ENCODE measurements around the gene CYREN.

- TF ChIP-seq POLR2A (conservative IDR thresholded peaks at IDR 0.05) = no peak
- TF ChIP-seq NONO (IDR thresholded peaks at IDR 0.05; ENCODE audit: low read depth in 2 of 2, low read length in 1 of 2) = no peak
- no peak for TF ChIP-seq ZNF77 (CRISPR knock-in tag; IDR thresholded peaks at IDR 0.05)
- no peak for TF ChIP-seq KDM1A (IDR thresholded peaks at IDR 0.05)
- TF ChIP-seq MAZ (CRISPR knock-in tag; conservative IDR thresholded peaks at IDR 0.05 in 1 of 2, IDR thresholded peaks at IDR 0.05 in 1 of 2) = no peak
- TF ChIP-seq, protein P1, sequence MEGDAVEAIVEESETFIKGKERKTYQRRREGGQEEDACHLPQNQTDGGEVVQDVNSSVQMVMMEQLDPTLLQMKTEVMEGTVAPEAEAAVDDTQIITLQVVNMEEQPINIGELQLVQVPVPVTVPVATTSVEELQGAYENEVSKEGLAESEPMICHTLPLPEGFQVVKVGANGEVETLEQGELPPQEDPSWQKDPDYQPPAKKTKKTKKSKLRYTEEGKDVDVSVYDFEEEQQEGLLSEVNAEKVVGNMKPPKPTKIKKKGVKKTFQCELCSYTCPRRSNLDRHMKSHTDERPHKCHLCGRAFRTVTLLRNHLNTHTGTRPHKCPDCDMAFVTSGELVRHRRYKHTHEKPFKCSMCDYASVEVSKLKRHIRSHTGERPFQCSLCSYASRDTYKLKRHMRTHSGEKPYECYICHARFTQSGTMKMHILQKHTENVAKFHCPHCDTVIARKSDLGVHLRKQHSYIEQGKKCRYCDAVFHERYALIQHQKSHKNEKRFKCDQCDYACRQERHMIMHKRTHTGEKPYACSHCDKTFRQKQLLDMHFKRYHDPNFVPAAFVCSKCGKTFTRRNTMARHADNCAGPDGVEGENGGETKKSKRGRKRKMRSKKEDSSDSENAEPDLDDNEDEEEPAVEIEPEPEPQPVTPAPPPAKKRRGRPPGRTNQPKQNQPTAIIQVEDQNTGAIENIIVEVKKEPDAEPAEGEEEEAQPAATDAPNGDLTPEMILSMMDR (IDR thresholded peaks at IDR 0.05 in 2 of 3, conservative IDR thresholded peaks at IDR 0.05 in 1 of 3; ENCODE audit: insufficient read depth in 2 of 3, low read depth in 1 of 3, low read length in 3 of 3) = no peak
- no peak for TF ChIP-seq MLX (CRISPR knock-in tag; conservative IDR thresholded peaks at IDR 0.05)
- TF ChIP-seq HDAC1 (IDR thresholded peaks at IDR 0.05) = no peak
- TF ChIP-seq ZNF263 (CRISPR knock-in tag; IDR thresholded peaks at IDR 0.05; ENCODE audit: borderline replicate concordance) = no peak
Observed at GRCh38 chr7:135193615-135194081, 23.1 kb upstream of the CYREN start.
